K562 (cell line): ENCODE measurements around the gene KMT2C. TPM values are rescaled to one million over a fixed set of nuclear protein-coding genes. Genes with fewer than 3 reads are reported as not detected.
A peak's percentile ranks its signal among the peaks of the same experiment; 100 is the strongest.
"Not testable (repeated sequence)": the region's sequence is repeated elsewhere in the genome, so short reads cannot be mapped to it uniquely, and the experiment has no call there.

ENCODE experiments used
- ATAC-seq: fragments of 200-7000 bp; cut with Tn5 transposase; 3 replicates; pipeline ENCODE4 v1.9.1; 2020; ENCODE audit warnings: moderate library complexity
- BruUV-seq: library from RNA; stranded (reverse); fragments of 400-500 nt; replicated peaks from 2 replicates; lab custom pipeline; 2021; lab: Mats Ljungman, UMichigan
- CTCF ChIA-PET: fragments of 300-600 bp; formaldehyde crosslinking; extraction: SDS; loops from one replicate; lab custom pipeline; 2021; ENCODE audit warnings: low intra/inter-chr PET ratio; lab: Yijun Ruan, JAX
- POLR2A ChIA-PET: fragments of 300-600, 350-650 bp; sonication (Branson Sonifier 250); formaldehyde crosslinking; extraction: SDS; loops from one replicate; lab custom pipeline; 2021; ENCODE audit warnings: antibody characterized with exemption, inconsistent platforms; lab: Yijun Ruan, JAX
- DNase-seq, 4 experiments: peaks; one replicate each; pipeline versions ENCODE4 v3.0.0 to v3.0.0-alpha.2; 2011 to 2018; ENCODE audit warnings: low spot score in 3 of 4, mixed read lengths in 3 of 4; ENCODE audit errors: extremely low read depth in 1 of 4
- FAIRE-seq: peaks from 2 replicates; lab custom pipeline; 2011; peaks lifted over from hg19 to GRCh38; lab: Jason Lieb, UNC
- H2AFZ ChIP-seq: 2 replicates; pipeline ENCODE4 v1.6.0; 2011; ENCODE audit warnings: low read depth, low read length, control low read depth, inconsistent platforms
- H3K27ac ChIP-seq: fragments of 200-600 bp; 3 replicates; pipeline ENCODE4 v1.8.0; 2011; ENCODE audit warnings: low read depth, mild to moderate bottlenecking, control low read depth, inconsistent platforms, low read length, moderate library complexity, mixed read lengths; ENCODE audit errors: extremely low read depth
- H3K27me3 ChIP-seq, 2 experiments: fragments of 300-600 bp in 1 of 2; 2 replicates in 1 of 2; 3 replicates in 1 of 2; pipeline versions ENCODE4 v1.6.0 to v1.8.0; 2011; ENCODE audit warnings: inconsistent platforms in 2 of 2, low read length in 2 of 2, mild to moderate bottlenecking in 1 of 2, mixed read lengths in 1 of 2, moderate library complexity in 1 of 2; ENCODE audit not compliant: control insufficient read depth in 2 of 2, insufficient read depth in 2 of 2
- H3K36me3 ChIP-seq: fragments of 300-600 bp; 3 replicates; pipeline ENCODE4 v1.8.0; 2011; ENCODE audit warnings: mild to moderate bottlenecking, low read length, inconsistent platforms; ENCODE audit not compliant: control insufficient read depth, insufficient read depth
- H3K4me1 ChIP-seq, 2 experiments: fragments of 200-600 bp in 1 of 2; replicated peaks in 1 of 2; 2 replicates in 1 of 2; 3 replicates in 1 of 2; pipeline versions ENCODE4 v1.5.1 to v1.8.0; 2011; ENCODE audit warnings: inconsistent platforms in 2 of 2, low read length in 2 of 2, mild to moderate bottlenecking in 1 of 2, mixed read lengths in 1 of 2, moderate library complexity in 1 of 2; ENCODE audit not compliant: control insufficient read depth in 2 of 2, insufficient read depth in 2 of 2
- H3K4me2 ChIP-seq: 2 replicates; pipeline ENCODE4 v1.6.1; 2011; ENCODE audit warnings: low read length, control low read depth, inconsistent platforms, mixed read lengths; ENCODE audit not compliant: insufficient read depth
- H3K4me3 ChIP-seq: fragments of 200-600 bp; sonication (generic), shearing (Covaris generic); 2 replicates; pipeline ENCODE4 v1.5.1; 2016; ENCODE audit warnings: control low read depth, inconsistent platforms
- H3K79me2 ChIP-seq: fragments of 200-600 bp; 3 replicates; pipeline ENCODE4 v1.8.0; 2011; ENCODE audit warnings: low read length, inconsistent platforms; ENCODE audit not compliant: control insufficient read depth, insufficient read depth
- H3K9ac ChIP-seq, 2 experiments: 2 replicates each; pipeline versions ENCODE4 v1.6.0 to v1.6.1; 2011; ENCODE audit warnings: low read depth in 2 of 2, low read length in 2 of 2, control low read depth in 1 of 2, inconsistent platforms in 1 of 2, mild to moderate bottlenecking in 1 of 2, mixed read lengths in 1 of 2; ENCODE audit not compliant: insufficient read depth in 1 of 2
- H3K9me1 ChIP-seq: one replicate; pipeline ENCODE4 v1.6.0; 2011; ENCODE audit warnings: inconsistent platforms, mild to moderate bottlenecking, low read length, moderate library complexity; ENCODE audit not compliant: control insufficient read depth, insufficient read depth
- H3K9me3 ChIP-seq: replicated peaks from 2 replicates; pipeline ENCODE4 v1.5.1; 2011; ENCODE audit warnings: low read depth, low read length, inconsistent platforms; ENCODE audit not compliant: control insufficient read depth, insufficient read depth
- H4K20me1 ChIP-seq: replicated peaks from 2 replicates; pipeline ENCODE4 v1.6.1; 2011; ENCODE audit warnings: low read length, inconsistent platforms, mixed read lengths; ENCODE audit not compliant: control insufficient read depth, insufficient read depth
- C11orf30 ChIP-seq: fragments of 450-650 bp; IDR thresholded peaks from 2 replicates; pipeline ENCODE4 v1.6.1; 2016; ENCODE audit warnings: low read depth, mild to moderate bottlenecking
- CTBP1 ChIP-seq: fragments of 450-650 bp; IDR thresholded peaks from 2 replicates; pipeline ENCODE4 v1.6.1; 2016; ENCODE audit warnings: borderline replicate concordance
- DPF2 ChIP-seq: fragments of 450-650 bp; IDR thresholded peaks from 2 replicates; pipeline ENCODE4 v1.6.1; 2016
- GATAD2B ChIP-seq: fragments of 450-650 bp; IDR thresholded peaks from 2 replicates; pipeline ENCODE4 v1.6.1; 2017; ENCODE audit warnings: mild to moderate bottlenecking, borderline replicate concordance
- MAFG ChIP-seq: fragments of 450-650 bp; conservative IDR thresholded peaks from 2 replicates; pipeline ENCODE4 v1.6.1; 2016; ENCODE audit warnings: missing genetic modification characterization, missing compliant biosample characterization
- NFE2L1 ChIP-seq: fragments of 450-650 bp; IDR thresholded peaks from 2 replicates; pipeline ENCODE4 v1.6.1; 2016; ENCODE audit warnings: missing genetic modification characterization, low read depth, mild to moderate bottlenecking, missing compliant biosample characterization, moderate library complexity, borderline replicate concordance
- NFIC ChIP-seq: fragments of 450-650 bp; IDR thresholded peaks from 2 replicates; pipeline ENCODE4 v1.6.1; 2017; ENCODE audit warnings: mild to moderate bottlenecking, inconsistent platforms
- SPI1 ChIP-seq: IDR thresholded peaks from 2 replicates; pipeline ENCODE4 v1.6.1; 2011; ENCODE audit warnings: low read depth, low read length, control low read depth, borderline replicate concordance
- ZNF316 ChIP-seq: fragments of 450-650 bp; IDR thresholded peaks from 2 replicates; pipeline ENCODE4 v1.6.1; 2016
- WGBS: fragments of 100-300 bp; shearing (Covaris generic); methylation state at CpG from one replicate; pipeline ENCODE4 v1.1.6; 2016; ENCODE audit warnings: low coverage, mixed read lengths; ENCODE audit not compliant: insufficient coverage; ENCODE audit errors: missing lambda C conversion rate; 5-methylcytosine and 5-hydroxymethylcytosine counted together
- in situ Hi-C: fragments of 300-500 bp; cut with MboI; formaldehyde crosslinking; loops from 4 replicates; pipeline ENCODE4 v1.15.0; 2018; ENCODE audit warnings: inconsistent platforms, mixed read lengths
- intact Hi-C: fragments of 100-400 bp; cut with micrococcal nuclease; formaldehyde crosslinking; loops from 2 replicates; pipeline ENCODE4 v1.14.2; 2022
- polyA plus RNA-seq, 8 experiments: library from polyadenylated mRNA; depleted of rRNA in 4 of 8; stranded (reverse) in 5 of 8; unstranded in 3 of 8; fragments of >200 nt; fragmentation: Nextera tagmentation in 2 of 8; fragmentation: Illumina TruSeq in 1 of 8; extraction: Ambion mirVana in 2 of 8; extraction: Trizol in 1 of 8; gene quantifications; 2 replicates each; pipeline versions ENCODE4 v1.2.1 to v1.2.3, GENCODE V29; 2011 to 2014; ENCODE audit warnings: inconsistent platforms in 1 of 8, missing spikeins in 1 of 8
- total RNA-seq, 7 experiments: library from RNA; depleted of rRNA in 6 of 7; stranded (reverse); fragments of >200 nt in 6 of 7; fragmentation: Illumina TruSeq in 2 of 7; extraction: Trizol in 2 of 7; gene quantifications; 2 replicates each; pipeline versions ENCODE4 v1.2.1 to v1.2.3, GENCODE V29; 2011 to 2021; ENCODE audit warnings: low replicate concordance in 1 of 7
- TF ChIP-seq, protein P1 (sequence below), 2 experiments: fragments of 450-650 bp; conservative IDR thresholded peaks; 2 replicates each; pipeline ENCODE4 v1.6.1; 2017; ENCODE audit warnings: mild to moderate bottlenecking in 2 of 2, moderate library complexity in 2 of 2
- TF ChIP-seq, protein P2 (sequence below): fragments of 450-650 bp; IDR thresholded peaks from 2 replicates; pipeline ENCODE4 v1.6.1; 2016
- TF ChIP-seq, protein P3 (sequence below), 2 experiments: fragments of 450-650 bp in 1 of 2; sonication (generic) in 1 of 2; formaldehyde crosslinking in 1 of 2; IDR thresholded peaks in 1 of 2; conservative IDR thresholded peaks in 1 of 2; 2 replicates each; pipeline versions ENCODE4 v1.6.1 to v1.8.1; 2016 to 2023; ENCODE audit warnings: mild to moderate bottlenecking in 2 of 2, moderate library complexity in 2 of 2, inconsistent platforms in 1 of 2, missing genetic modification reagents in 1 of 2

The KMT2C gene
- total and polyA plus RNA-seq, 9 of the 15 experiments (the other 6 are each of a cell fraction or from before 2014, with no cell fraction given), result 4.9 to 67.8 (median 27.1) TPM

DNA sequence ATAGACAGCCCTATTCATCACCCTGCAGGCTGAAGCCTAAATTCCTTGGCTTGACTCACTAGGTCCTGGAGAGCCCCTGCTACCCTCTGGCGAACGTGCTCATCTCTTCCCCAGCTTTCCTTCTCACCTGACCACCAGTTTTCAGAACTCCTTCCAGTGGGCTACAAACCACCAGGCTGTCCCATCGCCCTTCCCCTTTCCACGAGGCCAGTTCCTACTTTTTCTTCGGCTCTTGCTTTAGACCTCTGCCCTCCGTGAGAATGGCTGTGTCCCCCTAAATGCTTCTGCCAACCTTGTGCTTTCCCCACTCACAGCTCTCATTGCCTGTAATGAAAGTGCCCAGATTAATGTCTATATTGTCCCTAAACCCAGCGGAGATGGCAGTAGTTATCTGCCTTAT is 5.4 kb upstream of the KMT2C start:
- H3K27me3 ChIP-seq, ATAC-seq, in situ Hi-C loops, H3K9me1 ChIP-seq, H3K36me3 ChIP-seq, FAIRE-seq, H3K79me2 ChIP-seq, POLR2A ChIA-PET, H3K4me3 ChIP-seq, H3K9me3 ChIP-seq, H3K27ac ChIP-seq, H4K20me1 ChIP-seq, BruUV-seq, DNase-seq, H3K9ac ChIP-seq, intact Hi-C loops, H3K4me2 ChIP-seq, CTCF ChIA-PET: not testable (repeated sequence)
- Histone ChIP-seq H2AFZ (peak overlapping the region; percentile 71), H3K4me1 (peaks cover 10 to 12% of the 10 kb centered on the region in 2 experiments; a peak in 4 of 5 replicates)
- 40% methylated on average over 7 of the region's 7 CpGs for WGBS
- peak; percentile 26; the same call in 1 of the 2 replicates for TF ChIP-seq SPI1

DNA sequence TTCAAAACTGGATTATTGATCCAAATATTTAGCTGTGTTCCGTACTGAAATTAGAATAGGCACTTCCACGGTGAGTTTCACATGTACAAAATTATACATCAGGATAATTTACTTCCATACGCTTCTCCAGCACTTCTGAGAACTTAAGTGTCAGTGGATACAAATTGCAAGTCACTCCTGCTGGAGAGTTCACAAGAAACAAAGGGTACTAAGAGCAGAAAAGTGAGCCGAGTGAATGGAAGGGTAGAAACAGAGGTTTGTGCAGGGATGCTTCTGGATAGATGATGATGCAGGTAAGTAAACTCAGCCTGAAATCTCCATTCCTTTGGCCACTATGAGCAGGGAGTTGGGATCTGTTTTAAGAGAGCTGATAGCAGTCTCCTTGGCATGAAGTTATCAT is 2.2 kb upstream of the KMT2C start:
- 3% methylated on average over 4 of the region's 4 CpGs for WGBS
- TF ChIP-seq, protein P1, sequence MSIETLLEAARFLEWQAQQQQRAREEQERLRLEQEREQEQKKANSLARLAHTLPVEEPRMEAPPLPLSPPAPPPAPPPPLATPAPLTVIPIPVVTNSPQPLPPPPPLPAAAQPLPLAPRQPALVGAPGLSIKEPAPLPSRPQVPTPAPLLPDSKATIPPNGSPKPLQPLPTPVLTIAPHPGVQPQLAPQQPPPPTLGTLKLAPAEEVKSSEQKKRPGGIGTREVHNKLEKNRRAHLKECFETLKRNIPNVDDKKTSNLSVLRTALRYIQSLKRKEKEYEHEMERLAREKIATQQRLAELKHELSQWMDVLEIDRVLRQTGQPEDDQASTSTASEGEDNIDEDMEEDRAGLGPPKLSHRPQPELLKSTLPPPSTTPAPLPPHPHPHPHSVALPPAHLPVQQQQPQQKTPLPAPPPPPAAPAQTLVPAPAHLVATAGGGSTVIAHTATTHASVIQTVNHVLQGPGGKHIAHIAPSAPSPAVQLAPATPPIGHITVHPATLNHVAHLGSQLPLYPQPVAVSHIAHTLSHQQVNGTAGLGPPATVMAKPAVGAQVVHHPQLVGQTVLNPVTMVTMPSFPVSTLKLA (conservative IDR thresholded peaks at IDR 0.05), result 0 out of 4 replicates have a peak, but pooled peaks have one; percentile 11 to 15
- TF ChIP-seq GATAD2B (0 out of 2 replicates have a peak, but pooled peaks have one; percentile 27), C11orf30 (peak; percentile 95), NFE2L1 (tag) (peak; percentile 75; the same call in 1 of the 2 replicates), NFIC (peak; percentile 80), ZNF316 (peak; percentile 96), CTBP1 (peak; percentile 57), DPF2 (peak; percentile 54), MAFG (tag) (peak; percentile 97)
- TF ChIP-seq, protein P2, sequence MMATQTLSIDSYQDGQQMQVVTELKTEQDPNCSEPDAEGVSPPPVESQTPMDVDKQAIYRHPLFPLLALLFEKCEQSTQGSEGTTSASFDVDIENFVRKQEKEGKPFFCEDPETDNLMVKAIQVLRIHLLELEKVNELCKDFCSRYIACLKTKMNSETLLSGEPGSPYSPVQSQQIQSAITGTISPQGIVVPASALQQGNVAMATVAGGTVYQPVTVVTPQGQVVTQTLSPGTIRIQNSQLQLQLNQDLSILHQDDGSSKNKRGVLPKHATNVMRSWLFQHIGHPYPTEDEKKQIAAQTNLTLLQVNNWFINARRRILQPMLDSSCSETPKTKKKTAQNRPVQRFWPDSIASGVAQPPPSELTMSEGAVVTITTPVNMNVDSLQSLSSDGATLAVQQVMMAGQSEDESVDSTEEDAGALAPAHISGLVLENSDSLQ, result peak; percentile 59
- TF ChIP-seq, protein P3, sequence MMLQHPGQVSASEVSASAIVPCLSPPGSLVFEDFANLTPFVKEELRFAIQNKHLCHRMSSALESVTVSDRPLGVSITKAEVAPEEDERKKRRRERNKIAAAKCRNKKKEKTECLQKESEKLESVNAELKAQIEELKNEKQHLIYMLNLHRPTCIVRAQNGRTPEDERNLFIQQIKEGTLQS (IDR thresholded peaks at IDR 0.05), result not testable (repeated sequence)
- TF ChIP-seq, protein P3 (CRISPR knock-in tag; conservative IDR thresholded peaks at IDR 0.05), result peak; percentile 48; the same call in 1 of the 2 replicates

More for the DNA sequence above, 2.2 kb upstream of the KMT2C start:
- Histone ChIP-seq H3K4me2 (peak overlapping the region; percentile 61), H3K79me2 (peaks cover 26% of the 10 kb centered on the region), H2AFZ (peak overlapping the region; percentile 93), H3K27ac (peak overlapping the region; percentile 83; the same call in 2 of the 3 replicates), H3K9ac (peak overlapping the region in 1 of 2 experiments; percentile 89; a peak in 2 of 4 replicates), H4K20me1 (peaks cover 11% of the 10 kb centered on the region; the same call in 1 of the 2 replicates)
- in situ Hi-C loops, H3K9me1 ChIP-seq, BruUV-seq, H3K4me3 ChIP-seq, H3K36me3 ChIP-seq, H3K9me3 ChIP-seq, H3K27me3 ChIP-seq, intact Hi-C loops, CTCF ChIA-PET, H3K4me1 ChIP-seq: not testable (repeated sequence)
- FAIRE-seq (peak; percentile 87), ATAC-seq (peak; percentile 8; the same call in 2 of the 3 replicates), DNase-seq (peak in 1 of 4 experiments; percentile 54)
- POLR2A ChIA-PET, result interaction anchor here (0.7 to 1.1 kb wide), 2 partner anchors 17 to 26 kb away, joined by 3 read pairs; no protein-coding TSS in a partner anchor
